ENCODE results near the gene THSD1.

GRCh38 chr13:52383366-52383765 lies 22.6 kb downstream of the THSD1 start:
- no peak for TF ChIP-seq CTCF (IDR thresholded peaks at IDR 0.05 in 4 of 5, conservative IDR thresholded peaks at IDR 0.05 in 1 of 5)
- no peak for TF ChIP-seq POLR2A (IDR thresholded peaks at IDR 0.05)
